H1 (cell line): ENCODE results near the gene FXYD3. TPM values are rescaled to one million over a fixed set of nuclear protein-coding genes. Genes with fewer than 3 reads are reported as not detected.

Experiments used
- HDAC2 ChIP-seq, 2 experiments: fragments of 300-600 bp in 1 of 2; sonication (generic) in 1 of 2; IDR thresholded peaks; 2 replicates each; pipeline ENCODE4 v1.6.1; 2011 to 2012; ENCODE audit warnings: low read depth in 2 of 2, low read length in 2 of 2, mild to moderate bottlenecking in 2 of 2, moderate library complexity in 2 of 2, borderline replicate concordance in 1 of 2, inconsistent platforms in 1 of 2
- ZNF274 ChIP-seq: IDR thresholded peaks from 2 replicates; pipeline ENCODE4 v1.7.0; 2012; ENCODE audit warnings: low read length, borderline replicate concordance; ENCODE audit errors: extremely low read depth
- polyA plus RNA-seq, 7 experiments: library from polyadenylated mRNA; depleted of rRNA in 3 of 7; stranded (reverse) in 5 of 7; unstranded in 2 of 7; fragments of >200 nt in 5 of 7; fragments of 200-250 nt in 2 of 7; gene quantifications; 1 replicate in 5 of 7; 2 replicates in 1 of 7; 4 replicates in 1 of 7; pipeline versions ENCODE4 v1.2.1 to v1.2.3, GENCODE V29; 2011 to 2013; ENCODE audit warnings: missing spikeins in 2 of 7, mixed read lengths in 2 of 7
- total RNA-seq: library from RNA; stranded (reverse); fragmentation: NEBNext Ultra II Directional; extraction: Animal tissue kit (Norgen Biotek cat#: 25700); gene quantifications from 2 replicates; pipeline ENCODE4 v1.2.1, GENCODE V29; 2021
- TF ChIP-seq, protein P1 (sequence below): IDR thresholded peaks from 2 replicates; pipeline ENCODE4 v1.6.1; 2011; ENCODE audit warnings: low read depth, mild to moderate bottlenecking, low read length; ENCODE audit not compliant: insufficient read depth

FXYD3 gene
- total and polyA plus RNA-seq, 2 of the 8 experiments (the other 6 are each of a cell fraction or from before 2014, with no cell fraction given) = 0.33 TPM; not detected in 1

DNA sequence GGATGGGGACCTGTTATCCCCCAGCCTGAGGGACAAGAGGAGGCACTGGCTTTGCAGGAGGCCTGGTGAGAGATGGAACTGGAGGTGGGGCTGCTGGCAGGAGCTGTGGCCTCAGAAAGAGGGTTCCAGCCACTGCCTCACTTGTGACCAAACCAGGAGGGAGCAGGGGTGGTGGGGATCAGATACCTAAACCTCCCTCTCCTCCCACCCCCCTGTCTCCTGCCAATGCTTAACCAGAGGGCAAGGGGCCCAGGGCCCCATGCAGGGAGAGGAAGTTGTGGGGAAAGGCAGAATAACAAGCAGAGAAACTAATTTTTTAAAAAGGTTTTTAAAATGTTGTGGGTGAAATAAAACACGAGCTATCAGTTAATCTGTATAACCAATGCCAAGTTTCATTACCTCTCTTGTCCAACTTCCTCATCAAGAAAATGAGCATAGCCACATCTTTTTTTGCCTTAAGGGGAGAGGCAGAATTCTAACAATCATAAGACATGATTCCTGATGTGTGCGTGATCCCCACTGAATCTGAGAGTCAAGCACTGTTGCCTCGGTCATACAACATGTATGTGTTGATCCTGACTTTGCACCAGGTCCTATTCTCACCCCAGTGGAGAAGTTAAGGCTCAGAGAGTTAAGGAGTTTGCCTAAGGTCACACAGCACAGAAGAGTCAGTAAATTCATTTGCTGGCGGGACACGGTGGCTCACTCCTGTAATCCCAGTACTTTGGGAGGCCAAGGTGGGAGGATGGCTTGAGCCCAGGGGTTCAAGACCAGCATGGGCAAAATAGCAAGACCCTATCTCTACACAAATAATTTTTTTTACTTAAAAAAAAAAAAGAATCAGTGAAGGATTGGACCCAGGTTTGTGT, 51.9 kb downstream of the FXYD3 start (continued):
- TF ChIP-seq, protein P1, sequence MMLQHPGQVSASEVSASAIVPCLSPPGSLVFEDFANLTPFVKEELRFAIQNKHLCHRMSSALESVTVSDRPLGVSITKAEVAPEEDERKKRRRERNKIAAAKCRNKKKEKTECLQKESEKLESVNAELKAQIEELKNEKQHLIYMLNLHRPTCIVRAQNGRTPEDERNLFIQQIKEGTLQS = no peak
- TF ChIP-seq HDAC2 (IDR thresholded peaks at IDR 0.05; ENCODE audit: borderline replicate concordance in 1 of 2, low read depth in 2 of 2, low read length in 2 of 2) (no peak), ZNF274 (no peak)
